T-helper 9 cell (primary cell): ENCODE measurements around the gene ABCF2.

Experiments used
- DNase-seq: peaks from one replicate; pipeline ENCODE4 v3.0.0-alpha.2; 2020

Gene ABCF2

GRCh38 chr7:151192002-151192539 lies 34.9 kb downstream of the ABCF2 start:
- no peak for DNase-seq

DNA sequence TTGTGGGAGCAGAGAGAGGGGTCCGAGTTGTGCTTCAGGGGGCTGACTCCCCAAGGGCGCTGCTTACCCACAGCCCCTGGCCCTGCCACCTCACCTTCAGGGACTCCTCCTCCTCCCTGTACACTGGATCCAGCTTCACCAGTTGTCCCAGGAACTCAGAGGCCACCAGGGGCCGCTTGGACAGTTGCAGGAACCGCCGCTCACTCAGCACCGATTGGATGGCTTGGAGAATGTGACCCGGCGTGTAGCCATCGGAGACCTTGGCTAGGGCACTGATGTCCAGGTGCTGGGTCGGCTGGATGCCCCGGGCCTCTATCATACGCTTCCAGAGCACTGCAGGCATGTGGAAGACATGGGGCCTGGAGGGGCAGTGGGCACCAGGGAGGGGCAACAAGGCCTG lies 35.5 kb downstream of the ABCF2 start:
- no peak for DNase-seq

- no peak for DNase-seq
These were observed 38.0 kb downstream of the ABCF2 start for GRCh38 chr7:151189038-151189437.

GRCh38 chr7:151188252-151188542 lies 38.8 kb downstream of the ABCF2 start:
- no peak for DNase-seq

DNA sequence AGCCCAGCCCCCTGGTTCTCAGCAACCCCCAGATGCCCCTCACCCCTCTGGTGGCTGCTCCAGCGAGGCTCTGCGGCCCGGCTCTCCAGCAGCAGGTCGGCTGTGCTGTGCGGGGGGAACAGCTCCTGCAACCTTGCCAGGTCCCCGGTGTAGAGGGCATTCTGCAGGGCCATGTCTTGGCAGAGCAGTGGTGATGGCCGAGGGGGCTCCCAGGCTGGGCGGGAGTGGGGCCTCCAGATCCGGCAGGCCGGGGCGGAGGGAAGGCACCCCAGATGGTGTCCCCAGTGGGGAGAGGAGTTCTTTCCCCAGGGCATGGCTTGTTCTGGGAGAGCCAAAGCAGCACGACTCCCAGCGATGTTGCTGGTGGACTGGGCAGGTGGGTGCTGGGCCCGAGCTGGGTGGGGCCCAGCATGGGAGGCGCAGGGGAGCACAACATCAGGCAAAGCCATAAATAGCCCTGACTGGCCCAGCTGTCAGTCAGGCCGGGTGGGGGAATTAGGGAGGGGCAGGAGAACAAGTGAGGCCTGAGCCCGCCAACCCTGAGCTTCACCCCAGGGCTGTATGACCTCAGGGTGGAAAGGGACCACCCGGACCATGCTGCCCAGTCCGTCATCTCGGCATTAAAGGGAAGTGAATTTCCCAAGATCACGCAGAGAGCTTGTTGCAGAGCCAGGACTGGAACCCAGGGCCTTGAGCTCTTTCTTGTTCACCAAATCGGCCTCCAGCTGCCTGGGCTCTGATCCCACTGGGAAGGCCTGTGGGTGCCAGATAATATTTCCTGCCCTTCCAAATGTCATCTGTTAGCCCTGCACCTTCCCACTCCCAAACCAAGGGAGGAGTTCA lies 39.4 kb downstream of the ABCF2 start:
- no peak for DNase-seq

GRCh38 chr7:151186640-151187408 lies 40.2 kb downstream of the ABCF2 start, which contains the start of gene ASB10:
Gene ASB10, minus strand, starts transcription at chr7:151187250. Its CDS starts 120 bp downstream, at chr7:151187130.
- DNase-seq = no peak

DNA sequence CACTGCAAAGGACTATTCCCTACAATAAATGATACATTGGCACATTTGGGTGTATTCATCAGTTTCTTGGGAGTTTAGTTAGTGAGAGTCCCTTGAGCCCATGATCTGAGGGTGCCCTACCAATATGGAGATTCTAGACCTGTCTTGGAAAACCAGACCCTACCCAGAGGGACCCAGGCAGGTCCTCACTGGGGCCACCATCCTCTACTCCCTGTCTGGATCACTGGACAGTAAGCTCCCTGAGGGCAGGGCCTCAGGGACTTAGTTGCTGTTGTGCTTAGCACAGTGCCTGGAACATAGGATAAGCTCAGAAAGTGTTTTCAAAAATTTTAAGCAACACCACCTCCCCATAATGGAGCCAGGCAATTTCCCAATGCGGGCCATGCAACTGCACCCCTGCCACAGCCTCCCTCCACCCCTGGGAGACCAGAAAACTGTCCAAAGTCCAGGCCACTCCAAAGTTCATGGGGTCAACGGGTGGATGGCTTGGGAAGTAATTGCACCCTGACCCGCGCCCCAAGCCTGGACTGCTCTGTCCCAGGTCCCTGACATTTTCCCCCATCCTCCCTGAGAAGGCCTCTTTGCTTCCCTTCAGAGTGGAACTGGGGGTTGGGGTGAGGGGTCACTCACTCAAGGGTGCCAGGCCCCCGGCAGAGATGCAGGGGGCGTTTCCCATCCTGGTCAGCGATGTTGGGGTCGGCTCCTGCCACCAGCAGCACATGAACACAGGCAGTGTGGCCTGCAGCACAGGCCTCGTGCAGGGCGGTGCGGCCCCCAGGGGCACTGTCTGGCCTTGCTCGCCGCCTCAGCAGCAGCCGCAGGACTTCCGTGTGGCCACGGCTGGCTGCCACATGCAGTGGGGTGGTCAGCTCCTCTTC lies 41.0 kb downstream of the ABCF2 start:
- DNase-seq = no peak

GRCh38 chr7:151181011-151181431 lies 46.0 kb downstream of the ABCF2 start:
- DNase-seq = no peak

DNA sequence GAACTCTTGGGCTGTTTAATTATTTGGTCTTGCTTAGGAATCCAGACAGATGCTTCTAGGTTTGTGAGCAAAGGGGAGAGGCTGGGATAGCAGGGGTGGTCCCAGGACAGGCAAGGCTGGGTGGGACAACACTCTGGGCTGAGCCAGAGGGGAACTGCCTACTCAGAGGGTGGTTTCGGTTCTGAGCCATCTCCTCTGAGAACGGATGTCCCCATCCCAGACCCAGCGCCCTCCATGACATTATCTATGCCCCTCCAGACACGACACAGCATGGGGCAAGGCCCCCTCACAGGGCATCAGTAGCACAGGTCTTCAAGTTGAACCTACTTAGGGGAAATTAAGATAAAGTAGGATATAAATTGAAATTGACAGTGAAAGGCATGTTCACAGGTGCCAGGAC lies 47.1 kb downstream of the ABCF2 start:
- DNase-seq = no peak

GRCh38 chr7:151179287-151179860 lies 47.6 kb downstream of the ABCF2 start:
- no peak for DNase-seq

DNA sequence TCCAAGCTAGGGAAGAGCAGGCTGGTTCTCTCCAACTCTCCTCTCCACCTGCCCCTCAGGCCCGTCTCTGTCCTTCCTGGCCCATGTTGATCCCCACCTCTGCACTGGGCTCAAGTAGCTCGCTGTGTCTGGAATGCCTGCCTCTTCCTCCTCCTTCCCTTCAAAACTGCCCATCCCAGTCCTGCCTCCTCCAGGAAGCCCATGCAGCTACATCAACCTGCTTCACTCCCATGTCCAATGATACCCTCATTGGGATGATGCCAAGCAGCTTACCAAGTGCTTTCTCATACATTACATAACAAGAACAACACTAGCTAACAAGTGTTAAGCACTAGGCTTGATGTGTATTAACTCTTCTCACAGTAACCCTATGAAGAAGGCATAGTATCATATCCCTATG lies 48.2 kb downstream of the ABCF2 start:
- DNase-seq = no peak

DNA sequence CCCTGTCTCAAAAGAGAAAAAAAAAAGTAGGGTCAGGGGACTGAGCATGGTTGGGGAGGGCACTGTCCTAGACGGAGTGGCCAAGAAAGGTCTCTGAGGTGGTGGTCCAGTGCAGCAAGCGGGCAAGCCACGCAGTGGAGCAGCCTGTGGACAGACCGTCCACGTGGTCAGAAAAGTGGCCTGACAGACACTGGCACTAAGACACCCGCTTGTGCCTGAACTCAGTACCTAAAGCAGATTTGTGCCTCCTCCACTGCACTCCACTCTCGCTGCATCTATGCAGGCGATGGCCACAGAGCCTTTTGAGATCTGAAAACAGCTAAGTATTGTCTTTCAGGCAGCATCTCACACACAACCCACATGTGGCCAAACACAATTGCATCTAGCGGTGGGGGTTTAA lies 48.8 kb downstream of the ABCF2 start:
- no peak for DNase-seq

DNA sequence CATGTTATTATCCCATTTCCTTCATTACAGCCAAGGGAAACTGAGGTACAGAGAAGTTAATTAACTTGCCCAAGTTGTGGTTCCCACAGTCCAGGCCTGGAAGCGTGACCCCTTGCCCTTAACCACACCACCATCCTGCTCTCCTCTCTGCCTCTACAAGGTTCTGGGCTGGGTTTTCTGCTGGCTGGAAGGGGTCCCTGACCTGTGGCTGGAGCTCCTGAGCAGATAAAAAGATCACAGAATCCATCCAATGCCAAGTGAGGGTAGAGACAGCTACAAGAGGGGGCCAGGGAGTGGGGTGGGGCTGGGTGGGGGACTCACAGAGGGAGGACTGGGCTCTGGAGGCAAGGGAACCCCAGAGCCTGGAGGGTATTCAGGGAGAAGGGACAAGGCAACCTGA lies 49.7 kb downstream of the ABCF2 start:
- DNase-seq = no peak

GRCh38 chr7:151176401-151176800 lies 50.6 kb downstream of the ABCF2 start:
- DNase-seq = no peak

DNA sequence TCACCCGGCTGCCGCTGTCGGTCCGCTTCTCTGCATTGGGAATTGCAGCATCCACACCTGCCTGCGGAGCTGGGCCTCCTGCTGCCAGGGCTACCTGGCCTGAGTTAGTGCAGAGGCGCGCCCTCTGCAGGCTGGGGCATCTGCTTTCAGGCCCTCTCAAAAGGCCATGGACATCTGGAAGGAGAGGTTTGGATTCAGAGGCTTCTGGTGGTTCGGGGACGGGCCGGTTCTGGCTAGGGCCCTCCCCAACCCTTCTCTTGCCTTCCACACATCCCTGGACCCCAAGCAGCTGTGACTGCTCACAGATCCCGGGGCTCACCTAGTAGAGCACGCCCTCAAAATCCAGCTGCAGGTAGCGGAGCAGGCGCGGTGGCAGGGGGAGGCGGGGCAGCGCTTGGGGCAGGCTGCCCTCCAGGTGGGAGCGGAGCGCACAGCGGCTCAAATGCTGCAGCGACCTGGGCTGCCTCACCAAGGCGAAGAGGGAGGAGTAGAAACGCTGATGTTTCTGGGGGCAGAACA lies 51.2 kb downstream of the ABCF2 start:
- DNase-seq = no peak

GRCh38 chr7:151175047-151175792 lies 51.8 kb downstream of the ABCF2 start:
- no peak for DNase-seq

GRCh38 chr7:151174246-151175046 lies 52.6 kb downstream of the ABCF2 start:
- no peak for DNase-seq

DNA sequence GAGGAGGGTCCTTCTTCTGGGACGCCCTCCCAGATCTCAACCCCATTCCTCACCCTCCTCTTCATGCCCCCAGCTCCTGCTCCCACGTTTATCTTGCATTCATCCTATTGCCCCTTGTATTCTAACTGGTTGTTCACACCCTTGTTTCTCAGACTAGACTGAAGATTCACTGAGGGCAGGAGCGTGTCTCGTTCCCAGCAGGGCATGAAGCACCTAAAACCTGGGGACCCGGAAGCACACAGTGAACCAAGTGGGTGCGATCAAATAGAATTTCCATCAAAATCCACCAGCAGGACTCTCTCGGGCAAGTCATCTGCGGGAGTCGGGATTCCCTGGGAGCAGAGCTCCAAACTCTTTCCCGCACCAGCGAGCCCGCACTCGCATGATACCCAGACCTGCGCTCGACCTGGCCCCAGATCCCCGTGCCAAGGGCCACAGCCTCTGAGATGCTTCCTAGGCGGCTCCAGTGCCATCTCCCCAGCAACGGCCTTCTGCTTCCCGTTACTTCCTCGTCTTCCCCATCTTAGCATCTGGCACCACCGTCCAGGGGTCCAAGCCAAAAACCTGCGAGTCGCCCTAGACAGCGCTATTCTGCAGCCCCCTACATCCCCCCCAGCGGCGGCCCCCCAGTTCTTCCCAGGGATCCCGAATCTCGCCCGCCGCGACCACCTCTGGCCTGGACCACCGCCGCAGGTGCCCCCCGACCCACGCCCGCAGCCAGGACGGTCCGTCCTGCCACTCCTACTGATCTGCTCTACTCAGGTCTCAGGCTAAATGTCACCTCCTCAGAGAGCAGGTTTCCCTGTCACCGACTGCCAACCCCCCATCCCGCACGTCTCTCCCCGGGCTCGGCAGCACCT lies 53.4 kb downstream of the ABCF2 start:
- DNase-seq = no peak

GRCh38 chr7:151172273-151173141 lies 54.5 kb downstream of the ABCF2 start:
- DNase-seq = peak; percentile 80
